D721Med (cell line): ENCODE results near the gene TTC23L.

ENCODE experiments used
- DNase-seq: peaks from one replicate; pipeline ENCODE4 v3.0.0; 2011; ENCODE audit warnings: low spot score; ENCODE audit not compliant: insufficient read length
- FAIRE-seq: peaks from 2 replicates; lab custom pipeline; 2011; peaks lifted over from hg19 to GRCh38; lab: Jason Lieb, UNC
- TF ChIP-seq, protein P1 (sequence below): IDR thresholded peaks from 2 replicates; pipeline ENCODE4 v1.5.1; 2012; ENCODE audit warnings: mild to moderate bottlenecking, control low read depth; ENCODE audit not compliant: insufficient read depth; ENCODE audit errors: missing control alignments

TTC23L gene

GRCh38 chr5:34927785-34928184, 88.8 kb downstream of the TTC23L start:
- FAIRE-seq (no peak), DNase-seq (no peak)
- TF ChIP-seq, protein P1, sequence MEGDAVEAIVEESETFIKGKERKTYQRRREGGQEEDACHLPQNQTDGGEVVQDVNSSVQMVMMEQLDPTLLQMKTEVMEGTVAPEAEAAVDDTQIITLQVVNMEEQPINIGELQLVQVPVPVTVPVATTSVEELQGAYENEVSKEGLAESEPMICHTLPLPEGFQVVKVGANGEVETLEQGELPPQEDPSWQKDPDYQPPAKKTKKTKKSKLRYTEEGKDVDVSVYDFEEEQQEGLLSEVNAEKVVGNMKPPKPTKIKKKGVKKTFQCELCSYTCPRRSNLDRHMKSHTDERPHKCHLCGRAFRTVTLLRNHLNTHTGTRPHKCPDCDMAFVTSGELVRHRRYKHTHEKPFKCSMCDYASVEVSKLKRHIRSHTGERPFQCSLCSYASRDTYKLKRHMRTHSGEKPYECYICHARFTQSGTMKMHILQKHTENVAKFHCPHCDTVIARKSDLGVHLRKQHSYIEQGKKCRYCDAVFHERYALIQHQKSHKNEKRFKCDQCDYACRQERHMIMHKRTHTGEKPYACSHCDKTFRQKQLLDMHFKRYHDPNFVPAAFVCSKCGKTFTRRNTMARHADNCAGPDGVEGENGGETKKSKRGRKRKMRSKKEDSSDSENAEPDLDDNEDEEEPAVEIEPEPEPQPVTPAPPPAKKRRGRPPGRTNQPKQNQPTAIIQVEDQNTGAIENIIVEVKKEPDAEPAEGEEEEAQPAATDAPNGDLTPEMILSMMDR: no peak

GRCh38 chr5:34928267-34928666, 89.3 kb downstream of the TTC23L start:
- DNase-seq (no peak), FAIRE-seq (no peak)
- TF ChIP-seq, protein P1: no peak

- DNase-seq (peak; percentile 74), FAIRE-seq (no peak)
- TF ChIP-seq, protein P1: no peak
Observed at GRCh38 chr5:34929134-34929719, 90.3 kb downstream of the TTC23L start, which contains the start of gene DNAJC21. DNAJC21 (plus strand) TSS chr5:34929559; CDS start chr5:34929820, 261 bp downstream.

GRCh38 chr5:34929720-34930461, 90.9 kb downstream of the TTC23L start:
- DNase-seq (peak; percentile 25), FAIRE-seq (no peak)
- TF ChIP-seq, protein P1: no peak

GRCh38 chr5:34930462-34930844, 91.5 kb downstream of the TTC23L start:
- TF ChIP-seq, protein P1: no peak
- FAIRE-seq (no peak), DNase-seq (no peak)

DNA sequence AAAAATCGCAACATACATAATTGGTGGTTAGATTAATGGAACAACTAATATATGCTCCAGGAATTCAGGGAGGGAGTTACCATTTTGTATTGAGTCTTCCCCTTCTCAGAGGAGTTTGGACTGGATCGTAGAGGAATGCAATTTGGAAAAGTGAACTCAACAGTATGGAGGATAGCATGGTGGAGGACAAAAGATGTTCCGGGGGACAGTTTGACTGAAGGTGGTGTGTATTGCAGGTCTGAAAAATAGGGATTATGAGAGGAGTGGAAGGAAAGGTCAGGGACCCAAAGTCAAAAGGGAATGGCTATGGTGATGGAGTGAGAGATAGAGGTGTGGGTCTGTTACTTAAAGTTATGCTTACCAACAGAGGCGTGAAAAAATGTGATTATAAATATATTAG, 91.9 kb downstream of the TTC23L start:
- TF ChIP-seq, protein P1: no peak
- DNase-seq (no peak), FAIRE-seq (no peak)

GRCh38 chr5:34932947-34933346, 94.0 kb downstream of the TTC23L start:
- TF ChIP-seq, protein P1: no peak
- DNase-seq: no peak
- no peak for FAIRE-seq
